HFFc6 (cell line): ENCODE measurements around the gene ZNF777. TPM values are rescaled to one million over a fixed set of nuclear protein-coding genes. Genes with fewer than 3 reads are reported as not detected.
"Not testable (repeated sequence)": the region's sequence is repeated elsewhere in the genome, so short reads cannot be mapped to it uniquely, and the experiment has no call there.

ENCODE experiments used
- DNase-seq: peaks from one replicate; pipeline ENCODE4 v3.0.0-alpha.2; 2018
- H3K27ac Mint-ChIP-seq: 2 replicates; pipeline ENCODE4 v1.8.0; 2020; ENCODE audit warnings: mild to moderate bottlenecking, mixed read lengths
- H3K27me3 Mint-ChIP-seq: 2 replicates; pipeline ENCODE4 v1.8.0; 2021; ENCODE audit warnings: mild to moderate bottlenecking, moderate library complexity, mixed read lengths; ENCODE audit not compliant: insufficient read depth
- H3K36me3 Mint-ChIP-seq: 2 replicates; pipeline ENCODE4 v1.8.0; 2021; ENCODE audit warnings: low read depth, mixed read lengths
- H3K4me1 Mint-ChIP-seq: 2 replicates; pipeline ENCODE4 v1.8.0; 2020; ENCODE audit warnings: low read depth, mixed read lengths
- H3K4me3 Mint-ChIP-seq: 2 replicates; pipeline ENCODE4 v1.8.0; 2020; ENCODE audit warnings: mild to moderate bottlenecking, moderate library complexity, mixed read lengths
- H3K9me3 Mint-ChIP-seq: 2 replicates; pipeline ENCODE4 v1.8.0; 2020; ENCODE audit warnings: mild to moderate bottlenecking, mixed read lengths
- CTCF ChIP-seq: fragments of 200-600 bp; sonication (generic); IDR thresholded peaks from 2 replicates; pipeline ENCODE4 v1.5.0; 2021; ENCODE audit warnings: antibody characterized with exemption, mild to moderate bottlenecking
- total RNA-seq, 6 experiments: library from RNA; stranded (reverse); fragmentation: NEBNext Ultra II Directional; extraction: Animal tissue kit (Norgen Biotek cat#: 25700); gene quantifications; 2 replicates in 1 of 6; 3 replicates in 5 of 6; pipeline ENCODE4 v1.2.3, GENCODE V29; 2021

Gene ZNF777
- total RNA-seq, 6 experiments from 2014 or later = 13.6 to 16.7 (median 15.2) TPM

GRCh38 chr7:149495785-149496641 is 35.2 kb upstream of the ZNF777 start:
- Mint-ChIP-seq H3K4me3 (peak overlapping the region; percentile 99), H3K27ac (peak overlapping the region; percentile 91)

DNA sequence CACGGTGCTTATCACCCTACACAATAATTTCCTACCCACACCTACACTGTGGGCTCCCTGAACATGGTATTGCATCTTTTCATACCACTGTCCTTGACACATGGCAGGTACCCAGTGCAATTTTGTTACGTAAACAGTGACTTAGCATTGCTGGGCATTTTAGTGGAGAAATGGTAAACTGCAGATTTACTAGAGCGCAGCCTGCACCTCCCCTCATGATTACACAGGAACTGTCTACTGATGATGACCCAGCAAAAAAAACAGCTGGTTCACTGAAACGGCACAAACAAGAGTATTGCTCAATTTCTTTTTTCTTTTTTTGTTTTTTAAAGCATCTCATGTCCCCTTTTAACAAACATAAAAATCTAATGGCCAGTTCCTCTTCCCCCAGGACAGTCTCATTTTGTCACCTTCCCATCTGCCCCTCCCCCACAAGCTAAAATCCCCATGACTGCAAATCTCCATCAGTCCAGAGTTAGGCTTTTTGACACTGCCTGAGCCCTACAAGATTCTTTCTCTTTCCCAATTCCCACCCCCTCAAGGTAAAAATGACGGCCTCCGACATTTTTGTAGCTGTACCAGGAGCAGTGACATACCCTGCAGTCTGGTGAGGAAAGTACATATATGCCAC is 34.0 kb upstream of the ZNF777 start:
- DNase-seq = no peak
- Mint-ChIP-seq H3K9me3 (no peaks in the 10 kb centered on the region), H3K27ac (peak overlapping the region; percentile 91), H3K36me3 (peaks cover 27% of the 10 kb centered on the region), H3K4me1 (peaks cover 17% of the 10 kb centered on the region), H3K27me3 (peaks cover 4% of the 10 kb centered on the region), H3K4me3 (peak overlapping the region; percentile 99)
- no peak for TF ChIP-seq CTCF

More at GRCh38 chr7:149495785-149496641, 35.2 kb upstream of the ZNF777 start:
- Mint-ChIP-seq H3K27me3 (peaks cover 4% of the 10 kb centered on the region), H3K9me3 (no peaks in the 10 kb centered on the region), H3K36me3 (peaks cover 17% of the 10 kb centered on the region; the same call in 1 of the 2 replicates), H3K4me1 (peaks cover 17% of the 10 kb centered on the region)
- DNase-seq = peak; percentile 75
- TF ChIP-seq CTCF = no peak

DNA sequence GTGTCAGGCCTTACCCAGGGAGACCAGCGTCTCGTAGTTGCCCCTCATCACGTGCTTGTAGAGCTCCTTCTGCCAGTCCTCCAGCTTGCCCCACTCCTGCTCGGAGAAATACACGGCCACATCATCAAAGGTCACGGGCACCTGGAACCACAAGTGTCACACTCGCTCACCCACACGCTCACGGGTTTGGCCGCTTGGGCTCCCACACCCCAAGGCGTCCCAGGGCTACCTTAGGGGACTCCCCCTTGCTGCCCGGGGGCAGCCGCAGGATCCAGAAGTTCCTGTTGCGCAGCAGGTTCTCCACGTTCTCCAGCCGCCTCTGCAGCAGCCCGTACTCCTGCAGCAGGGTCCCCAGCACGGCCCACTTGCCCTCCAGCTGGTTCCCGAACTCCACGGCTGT is 33.1 kb upstream of the ZNF777 start:
- H3K4me3 Mint-ChIP-seq, H3K9me3 Mint-ChIP-seq, H3K27me3 Mint-ChIP-seq, H3K27ac Mint-ChIP-seq, DNase-seq: not testable (repeated sequence)
- Mint-ChIP-seq H3K4me1 (peaks cover 17% of the 10 kb centered on the region), H3K36me3 (peaks cover 36% of the 10 kb centered on the region)

DNA sequence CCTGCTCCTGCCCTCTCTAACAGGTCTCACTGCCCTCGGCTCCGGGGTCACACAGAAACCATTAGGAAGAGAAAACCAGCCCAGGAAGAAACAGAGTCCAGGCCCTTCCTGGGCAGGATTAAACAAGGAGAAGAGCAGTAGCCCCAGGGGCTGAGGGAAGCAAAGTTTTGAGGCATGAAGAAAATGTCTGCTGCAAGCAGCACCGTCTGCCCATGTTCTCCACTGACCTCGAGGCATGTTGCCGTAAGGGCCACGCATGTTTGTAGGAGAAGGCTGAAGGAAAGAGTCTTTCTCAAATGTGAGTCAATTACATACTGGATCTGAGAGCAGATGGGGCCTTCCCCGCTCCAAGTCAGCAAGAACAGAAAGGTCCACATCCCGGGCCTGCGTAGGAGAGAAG is 32.5 kb upstream of the ZNF777 start:
- H3K27me3 Mint-ChIP-seq = peaks cover 4% of the 10 kb centered on the region
- peaks cover 40% of the 10 kb centered on the region for H3K36me3 Mint-ChIP-seq
- no peak for TF ChIP-seq CTCF
- no peaks in the 10 kb centered on the region for H3K9me3 Mint-ChIP-seq
- H3K4me3 Mint-ChIP-seq = no peak overlapping the region
- no peak overlapping the region for H3K27ac Mint-ChIP-seq
- DNase-seq = no peak
- H3K4me1 Mint-ChIP-seq = peaks cover 17% of the 10 kb centered on the region

- H3K27me3 Mint-ChIP-seq = no peaks in the 10 kb centered on the region; the same call in 1 of the 2 replicates
- TF ChIP-seq CTCF = no peak
- peaks cover 60% of the 10 kb centered on the region for H3K36me3 Mint-ChIP-seq
- no peaks in the 10 kb centered on the region for H3K9me3 Mint-ChIP-seq
- H3K27ac Mint-ChIP-seq = no peak overlapping the region
- peaks cover 7% of the 10 kb centered on the region for H3K4me1 Mint-ChIP-seq
- DNase-seq = no peak
- no peak overlapping the region for H3K4me3 Mint-ChIP-seq
These were observed 29.4 kb upstream of the ZNF777 start for GRCh38 chr7:149490083-149490760.
